Osteocyte (in vitro differentiated cells): ENCODE results near the gene ALPI. TPM values are rescaled to one million over a fixed set of nuclear protein-coding genes. Genes with fewer than 3 reads are reported as not detected.
"Not testable (repeated sequence)": the region's sequence is repeated elsewhere in the genome, so short reads cannot be mapped to it uniquely, and the experiment has no call there.

Source experiments
- DNase-seq: peaks from one replicate; pipeline ENCODE4 v3.0.0; 2021; ENCODE audit warnings: mixed read lengths; ENCODE audit not compliant: unreplicated experiment; ENCODE audit errors: extremely low spot score
- H3K27ac Mint-ChIP-seq: one replicate; pipeline ENCODE4 v1.8.0; 2021; ENCODE audit warnings: mild to moderate bottlenecking, mixed read lengths; ENCODE audit not compliant: unreplicated experiment
- H3K27me3 Mint-ChIP-seq: one replicate; pipeline ENCODE4 v1.8.0; 2021; ENCODE audit warnings: mixed read lengths; ENCODE audit not compliant: unreplicated experiment
- H3K36me3 Mint-ChIP-seq: one replicate; pipeline ENCODE4 v1.8.0; 2021; ENCODE audit warnings: mixed read lengths; ENCODE audit not compliant: unreplicated experiment
- H3K4me1 Mint-ChIP-seq: one replicate; pipeline ENCODE4 v1.8.0; 2021; ENCODE audit warnings: mixed read lengths; ENCODE audit not compliant: unreplicated experiment
- H3K4me3 Mint-ChIP-seq: one replicate; pipeline ENCODE4 v1.8.0; 2021; ENCODE audit warnings: mild to moderate bottlenecking, moderate library complexity, mixed read lengths; ENCODE audit not compliant: unreplicated experiment
- H3K9me3 Mint-ChIP-seq: one replicate; pipeline ENCODE4 v1.8.0; 2021; ENCODE audit warnings: mixed read lengths; ENCODE audit not compliant: unreplicated experiment
- long read RNA-seq: library from polyadenylated mRNA; unstranded; transcript quantifications from one replicate; pipeline ENCODE4 v2.0.0, GENCODE V29; 2021
- total RNA-seq: library from RNA; stranded (reverse); gene quantifications from 2 replicates; pipeline ENCODE4 v1.2.1, GENCODE V29; 2021
- TF ChIP-seq, protein P1 (sequence below): fragments of 200-600 bp; sonication (generic); IDR thresholded peaks from 2 replicates; pipeline ENCODE4 v1.5.0; 2021; ENCODE audit warnings: antibody characterized with exemption, mild to moderate bottlenecking, moderate library complexity

ALPI gene
- total RNA-seq: not detected in 2 replicates
- long read RNA-seq: 0 reads

DNA sequence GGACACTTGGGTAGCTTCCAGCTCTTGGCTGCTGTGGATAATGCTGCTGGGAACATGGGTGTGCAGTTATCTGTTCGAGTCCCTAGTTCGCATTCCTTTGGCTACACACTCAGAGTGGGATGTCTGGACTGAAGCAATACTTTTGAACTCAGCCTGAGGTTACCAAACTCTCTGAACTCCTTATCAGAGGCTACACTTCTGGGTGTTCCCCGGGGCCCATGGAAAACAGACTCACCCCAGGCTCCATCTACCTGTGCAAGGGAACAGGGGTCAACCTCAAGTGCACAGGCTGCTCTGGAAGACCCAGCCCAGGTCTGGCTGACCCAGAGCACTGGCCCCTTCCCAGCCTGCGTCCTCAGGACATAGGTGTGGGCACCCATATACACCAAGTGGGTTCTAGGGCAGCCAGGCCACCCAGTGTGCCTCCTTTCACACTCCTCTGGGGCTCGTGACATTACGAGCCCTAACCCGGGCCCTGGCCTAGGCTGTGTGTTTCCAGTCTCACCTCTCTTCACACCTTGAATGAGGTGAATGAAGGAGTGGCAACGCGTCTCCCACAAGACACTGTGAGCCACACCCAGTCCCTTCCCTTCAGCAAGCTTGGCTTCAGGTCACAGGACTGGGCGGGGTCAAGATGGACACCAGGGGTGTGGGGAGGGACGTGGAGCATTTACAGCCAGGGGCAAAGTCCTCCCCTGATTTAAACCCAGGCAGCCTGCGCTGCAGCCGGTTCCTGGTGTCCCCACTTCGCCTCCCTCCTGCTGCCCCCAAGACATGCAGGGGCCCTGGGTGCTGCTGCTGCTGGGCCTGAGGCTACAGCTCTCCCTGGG lies at the start of gene ALPI:
ALPI (plus strand) TSS at position 728 of the 830 bp plus-strand sequence; CDS start at position 775, 47 bp downstream.
- H3K4me1 Mint-ChIP-seq: peaks cover 13% of the 10 kb centered on the region
- no peaks in the 10 kb centered on the region for H3K9me3 Mint-ChIP-seq
- H3K27me3 Mint-ChIP-seq: peaks cover 30% of the 10 kb centered on the region
- H3K27ac Mint-ChIP-seq: no peak within 1 kb of the TSS
- TF ChIP-seq, protein P1, sequence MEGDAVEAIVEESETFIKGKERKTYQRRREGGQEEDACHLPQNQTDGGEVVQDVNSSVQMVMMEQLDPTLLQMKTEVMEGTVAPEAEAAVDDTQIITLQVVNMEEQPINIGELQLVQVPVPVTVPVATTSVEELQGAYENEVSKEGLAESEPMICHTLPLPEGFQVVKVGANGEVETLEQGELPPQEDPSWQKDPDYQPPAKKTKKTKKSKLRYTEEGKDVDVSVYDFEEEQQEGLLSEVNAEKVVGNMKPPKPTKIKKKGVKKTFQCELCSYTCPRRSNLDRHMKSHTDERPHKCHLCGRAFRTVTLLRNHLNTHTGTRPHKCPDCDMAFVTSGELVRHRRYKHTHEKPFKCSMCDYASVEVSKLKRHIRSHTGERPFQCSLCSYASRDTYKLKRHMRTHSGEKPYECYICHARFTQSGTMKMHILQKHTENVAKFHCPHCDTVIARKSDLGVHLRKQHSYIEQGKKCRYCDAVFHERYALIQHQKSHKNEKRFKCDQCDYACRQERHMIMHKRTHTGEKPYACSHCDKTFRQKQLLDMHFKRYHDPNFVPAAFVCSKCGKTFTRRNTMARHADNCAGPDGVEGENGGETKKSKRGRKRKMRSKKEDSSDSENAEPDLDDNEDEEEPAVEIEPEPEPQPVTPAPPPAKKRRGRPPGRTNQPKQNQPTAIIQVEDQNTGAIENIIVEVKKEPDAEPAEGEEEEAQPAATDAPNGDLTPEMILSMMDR: no peak
- H3K4me3 Mint-ChIP-seq: no peak within 1 kb of the TSS
- no peak for DNase-seq
- no peaks in the 10 kb centered on the region for H3K36me3 Mint-ChIP-seq

DNA sequence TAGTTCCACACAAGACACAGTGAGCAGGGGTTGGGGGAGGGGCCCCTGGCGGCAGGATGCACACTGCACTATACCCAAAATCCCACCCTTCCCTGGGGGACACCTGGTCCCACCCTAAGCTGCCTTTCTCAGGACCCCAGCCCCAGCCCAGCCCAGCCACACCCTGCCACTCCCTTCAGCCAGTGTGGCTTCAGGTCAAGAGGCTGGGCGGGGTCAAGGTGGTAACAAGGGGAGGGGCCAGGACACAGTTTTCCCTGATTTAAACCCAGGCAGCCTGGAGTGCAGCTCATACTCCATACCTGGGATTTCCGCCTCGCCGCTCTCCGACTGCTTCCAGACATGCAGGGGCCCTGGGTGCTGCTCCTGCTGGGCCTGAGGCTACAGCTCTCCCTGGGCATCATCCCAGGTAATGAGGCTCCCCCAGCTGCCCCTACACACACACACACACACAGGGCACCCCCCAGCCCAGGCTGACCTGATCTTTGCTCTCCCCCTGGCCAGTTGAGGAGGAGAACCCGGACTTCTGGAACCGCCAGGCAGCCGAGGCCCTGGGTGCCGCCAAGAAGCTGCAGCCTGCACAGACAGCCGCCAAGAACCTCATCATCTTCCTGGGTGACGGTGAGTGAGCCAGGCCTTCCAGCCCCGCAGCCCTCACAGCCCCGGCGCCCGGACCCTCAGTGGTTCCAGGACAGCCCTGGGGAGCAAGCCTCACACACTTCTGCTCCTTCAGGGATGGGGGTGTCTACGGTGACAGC lies 49.2 kb upstream of the ALPI start, which contains the start of gene ALPG:
ALPG (plus strand) TSS at position 289 of the 755 bp plus-strand sequence; CDS start at position 340, 51 bp downstream.
- peaks cover 2% of the 10 kb centered on the region for H3K4me1 Mint-ChIP-seq
- H3K36me3 Mint-ChIP-seq: no peaks in the 10 kb centered on the region
- no peaks in the 10 kb centered on the region for H3K9me3 Mint-ChIP-seq
- H3K27me3 Mint-ChIP-seq: peaks cover 10% of the 10 kb centered on the region
- no peak for DNase-seq
- TF ChIP-seq, protein P1: no peak
- H3K4me3 Mint-ChIP-seq: no peak within 1 kb of the TSS
- no peak within 1 kb of the TSS for H3K27ac Mint-ChIP-seq

DNA sequence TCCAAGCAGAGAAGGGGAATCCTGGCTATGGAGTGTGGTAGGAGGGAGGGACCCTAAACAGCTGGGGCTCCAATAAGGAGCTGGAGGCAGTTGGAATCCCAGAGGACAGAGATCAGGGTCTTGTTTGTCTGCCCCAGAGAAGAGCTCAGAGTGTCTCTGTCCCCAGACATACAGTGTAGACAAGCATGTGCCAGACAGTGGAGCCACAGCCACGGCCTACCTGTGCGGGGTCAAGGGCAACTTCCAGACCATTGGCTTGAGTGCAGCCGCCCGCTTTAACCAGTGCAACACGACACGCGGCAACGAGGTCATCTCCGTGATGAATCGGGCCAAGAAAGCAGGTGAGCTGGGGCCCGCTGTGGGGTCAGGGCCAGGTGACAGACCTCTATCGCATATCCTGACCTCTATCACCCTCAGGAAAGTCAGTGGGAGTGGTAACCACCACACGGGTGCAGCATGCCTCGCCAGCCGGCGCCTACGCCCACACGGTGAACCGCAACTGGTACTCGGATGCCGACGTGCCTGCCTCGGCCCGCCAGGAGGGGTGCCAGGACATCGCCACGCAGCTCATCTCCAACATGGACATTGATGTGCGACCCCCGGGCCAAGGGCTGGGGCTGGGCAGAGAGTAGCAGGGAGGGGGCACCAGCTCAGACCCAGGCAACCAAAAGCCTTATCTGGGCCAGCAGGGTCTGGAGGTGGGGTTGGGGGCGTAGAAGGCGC lies 48.4 kb upstream of the ALPI start:
- not testable (repeated sequence) for H3K4me1 Mint-ChIP-seq, DNase-seq, H3K9me3 Mint-ChIP-seq, H3K36me3 Mint-ChIP-seq, H3K27ac Mint-ChIP-seq, H3K4me3 Mint-ChIP-seq
- H3K27me3 Mint-ChIP-seq: peaks cover 13% of the 10 kb centered on the region

DNA sequence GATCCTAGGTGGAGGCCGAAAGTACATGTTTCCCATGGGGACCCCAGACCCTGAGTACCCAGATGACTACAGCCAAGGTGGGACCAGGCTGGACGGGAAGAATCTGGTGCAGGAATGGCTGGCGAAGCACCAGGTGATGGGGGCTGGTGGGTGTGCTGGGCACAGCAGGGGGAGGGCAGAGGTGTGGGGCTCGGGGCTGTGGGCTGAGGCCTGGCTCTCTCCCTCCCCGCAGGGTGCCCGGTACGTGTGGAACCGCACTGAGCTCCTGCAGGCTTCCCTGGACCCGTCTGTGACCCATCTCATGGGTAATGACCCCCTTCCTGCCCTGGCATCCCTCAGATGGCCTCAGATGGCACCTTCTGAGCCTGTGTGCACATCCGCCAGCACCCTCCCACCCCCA lies 47.7 kb upstream of the ALPI start:
- DNase-seq: not testable (repeated sequence)

DNA sequence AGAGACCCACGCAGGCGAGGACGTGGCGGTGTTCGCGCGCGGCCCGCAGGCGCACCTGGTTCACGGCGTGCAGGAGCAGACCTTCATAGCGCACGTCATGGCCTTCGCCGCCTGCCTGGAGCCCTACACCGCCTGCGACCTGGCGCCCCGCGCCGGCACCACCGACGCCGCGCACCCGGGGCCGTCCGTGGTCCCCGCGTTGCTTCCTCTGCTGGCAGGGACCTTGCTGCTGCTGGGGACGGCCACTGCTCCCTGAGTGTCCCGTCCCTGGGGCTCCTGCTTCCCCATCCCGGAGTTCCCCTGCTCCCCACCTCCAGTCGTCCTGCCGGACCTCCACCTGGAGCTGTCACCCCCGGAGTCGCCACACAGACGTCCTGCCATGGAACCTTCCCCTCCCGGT lies 46.3 kb upstream of the ALPI start:
- not testable (repeated sequence) for H3K9me3 Mint-ChIP-seq, DNase-seq, H3K4me1 Mint-ChIP-seq, H3K4me3 Mint-ChIP-seq, H3K27ac Mint-ChIP-seq, H3K36me3 Mint-ChIP-seq
- peaks cover 30% of the 10 kb centered on the region for H3K27me3 Mint-ChIP-seq

More for the DNA sequence above, 47.7 kb upstream of the ALPI start:
- not testable (repeated sequence) for H3K4me3 Mint-ChIP-seq, H3K9me3 Mint-ChIP-seq, H3K4me1 Mint-ChIP-seq, H3K36me3 Mint-ChIP-seq, H3K27ac Mint-ChIP-seq
- H3K27me3 Mint-ChIP-seq: peaks cover 20% of the 10 kb centered on the region

DNA sequence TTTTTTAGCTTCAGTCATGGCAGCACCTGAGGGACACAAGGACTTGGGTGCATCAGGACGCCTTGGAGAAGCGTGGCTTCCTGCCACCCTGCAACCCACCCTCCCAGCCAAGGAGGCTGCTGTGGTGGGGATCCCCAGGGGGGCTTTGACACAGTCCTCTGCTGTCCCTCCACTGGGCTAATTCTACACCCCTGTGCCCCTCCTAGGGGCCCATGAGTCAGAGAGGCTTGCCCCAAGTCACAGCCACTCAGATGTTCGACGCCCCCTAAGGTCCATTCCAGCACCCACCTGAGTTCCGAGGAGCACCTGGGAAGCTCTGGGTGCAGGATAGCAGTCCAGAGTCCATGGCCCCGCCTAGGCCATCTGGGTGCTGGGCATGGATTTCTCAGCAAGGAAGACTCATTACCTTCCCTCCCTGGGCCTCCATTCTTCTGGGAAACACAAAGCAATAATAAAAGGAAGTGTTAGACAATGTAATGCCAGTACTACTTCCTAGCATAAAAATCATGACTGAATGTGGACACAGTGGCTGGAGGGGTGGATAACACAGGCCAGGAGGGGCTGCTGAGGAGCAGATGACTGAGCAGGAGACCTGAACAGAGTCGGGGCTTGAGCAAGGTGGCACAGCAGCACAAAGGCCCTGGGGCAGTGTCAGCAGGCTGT lies 45.6 kb upstream of the ALPI start:
- Mint-ChIP-seq H3K27me3 (peaks cover 29% of the 10 kb centered on the region), H3K36me3 (no peaks in the 10 kb centered on the region), H3K9me3 (no peaks in the 10 kb centered on the region), H3K27ac (no peak overlapping the region), H3K4me3 (no peak overlapping the region), H3K4me1 (no peaks in the 10 kb centered on the region)
- no peak for DNase-seq
- TF ChIP-seq, protein P1: no peak
